SU-DHL-6 (cell line): ENCODE results near the gene CKM.

Source experiments
- H2AFZ ChIP-seq: fragments of 200-600 bp; sonication (generic); 2 replicates; pipeline ENCODE4 v1.6.1; 2014; ENCODE audit warnings: low read depth, mild to moderate bottlenecking, moderate library complexity, mixed read lengths, antibody characterized with exemption, low read length; ENCODE audit not compliant: severe bottlenecking
- H3F3A ChIP-seq: fragments of 200-600 bp; shearing (Covaris generic); 2 replicates; pipeline ENCODE4 v1.6.0; 2016; ENCODE audit warnings: antibody characterized with exemption, mild to moderate bottlenecking; ENCODE audit not compliant: insufficient read depth
- H3K27ac ChIP-seq: fragments of 200-600 bp; sonication (generic); 2 replicates; pipeline ENCODE4 v1.5.1; 2016; ENCODE audit warnings: low read depth, mild to moderate bottlenecking, low read length, moderate library complexity, mixed read lengths
- H3K27me3 ChIP-seq: fragments of 200-600 bp; sonication (generic), shearing (Covaris generic); 2 replicates; pipeline ENCODE4 v1.6.0; 2014; ENCODE audit warnings: mild to moderate bottlenecking, low read length
- H3K36me3 ChIP-seq: fragments of 200-600 bp; sonication (generic); 2 replicates; pipeline ENCODE4 v1.6.1; 2014; ENCODE audit warnings: mild to moderate bottlenecking, low read length, mixed read lengths
- H3K4me2 ChIP-seq: fragments of 300-600, 200-600 bp; shearing (Covaris generic), sonication (generic); 2 replicates; pipeline ENCODE4 v1.6.0; 2014; ENCODE audit warnings: low read length, low read depth, mild to moderate bottlenecking; ENCODE audit not compliant: poor library complexity, severe bottlenecking
- H3K4me3 ChIP-seq: fragments of 200-600 bp; sonication (generic); 2 replicates; pipeline ENCODE4 v1.5.1; 2014; ENCODE audit warnings: antibody characterized with exemption, low read length, mild to moderate bottlenecking, mixed read lengths; ENCODE audit not compliant: insufficient read depth, poor library complexity, severe bottlenecking
- H3K79me2 ChIP-seq: fragments of 200-600 bp; sonication (generic); 2 replicates; pipeline ENCODE4 v1.6.1; 2014; ENCODE audit warnings: mild to moderate bottlenecking, low read length, moderate library complexity; ENCODE audit not compliant: insufficient read depth
- H3K9ac ChIP-seq: fragments of 200-600 bp; sonication (generic); 2 replicates; pipeline ENCODE4 v1.7.0; 2014; ENCODE audit warnings: mild to moderate bottlenecking, low read length
- H3K9me2 ChIP-seq: fragments of 200-600 bp; sonication (generic); replicated peaks from 2 replicates; pipeline ENCODE4 v1.6.1; 2014; ENCODE audit warnings: low read length; ENCODE audit not compliant: insufficient read depth
- H3K9me3 ChIP-seq: fragments of 200-600 bp; sonication (generic); 2 replicates; pipeline ENCODE4 v1.6.1; 2014; ENCODE audit warnings: low read length, mixed read lengths; ENCODE audit not compliant: insufficient read depth
- H4K20me1 ChIP-seq: fragments of 200-600 bp; sonication (generic); 2 replicates; pipeline ENCODE4 v1.6.1; 2014; ENCODE audit warnings: low read depth, mild to moderate bottlenecking, antibody characterized with exemption, low read length, moderate library complexity, mixed read lengths
- CTCF ChIP-seq: fragments of 200-600 bp; sonication (generic); IDR thresholded peaks from one replicate; pipeline ENCODE4 v1.5.1; 2017; ENCODE audit warnings: antibody characterized with exemption, mild to moderate bottlenecking, low read length, moderate library complexity; ENCODE audit not compliant: insufficient read depth, poor library complexity, severe bottlenecking
- EZH2phosphoT487 ChIP-seq: fragments of 200-600 bp; sonication (generic), shearing (Covaris generic); conservative IDR thresholded peaks from 2 replicates; pipeline ENCODE4 v1.6.1; 2018; ENCODE audit warnings: mild to moderate bottlenecking, antibody characterized with exemption, low read length, moderate library complexity, mixed read lengths

CKM gene

GRCh38 chr19:45327404-45328143 lies 4.9 kb upstream of the CKM start:
- no peaks in the 10 kb centered on the region for H3K27me3 ChIP-seq
- H3K79me2 ChIP-seq = no peaks in the 10 kb centered on the region
- H3K27ac ChIP-seq = no peak overlapping the region
- no peak for TF ChIP-seq CTCF
- no peak for TF ChIP-seq EZH2phosphoT487
- H3F3A ChIP-seq = no peaks in the 10 kb centered on the region
- H3K9me3 ChIP-seq = no peaks in the 10 kb centered on the region
- H3K9ac ChIP-seq = no peak overlapping the region
- no peaks in the 10 kb centered on the region for H3K9me2 ChIP-seq
- no peak overlapping the region for H2AFZ ChIP-seq
- H3K4me2 ChIP-seq = no peak overlapping the region
- H4K20me1 ChIP-seq = no peaks in the 10 kb centered on the region
- H3K4me3 ChIP-seq = no peak overlapping the region
- no peaks in the 10 kb centered on the region for H3K36me3 ChIP-seq

GRCh38 chr19:45324349-45324907 lies 1.8 kb upstream of the CKM start:
- Histone ChIP-seq H3K79me2 (no peaks in the 10 kb centered on the region), H3K9ac (no peak overlapping the region)

GRCh38 chr19:45323671-45324081 lies 1.0 kb upstream of the CKM start:
- no peak overlapping the region for H3K27ac ChIP-seq
- no peak overlapping the region for H3K4me3 ChIP-seq
- no peak overlapping the region for H3K4me2 ChIP-seq

More at GRCh38 chr19:45324349-45324907, 1.8 kb upstream of the CKM start:
- Histone ChIP-seq H3F3A (no peaks in the 10 kb centered on the region), H4K20me1 (no peaks in the 10 kb centered on the region), H3K9me2 (no peaks in the 10 kb centered on the region), H3K9me3 (no peaks in the 10 kb centered on the region), H2AFZ (no peak overlapping the region), H3K27me3 (no peaks in the 10 kb centered on the region), H3K4me2 (no peak overlapping the region), H3K36me3 (no peaks in the 10 kb centered on the region), H3K4me3 (no peak overlapping the region), H3K27ac (no peak overlapping the region)
- TF ChIP-seq CTCF (no peak), EZH2phosphoT487 (no peak)

More at GRCh38 chr19:45323671-45324081, 1.0 kb upstream of the CKM start:
- no peak overlapping the region for H2AFZ ChIP-seq
- H3K9me2 ChIP-seq = no peaks in the 10 kb centered on the region
- H3F3A ChIP-seq = no peaks in the 10 kb centered on the region
- no peaks in the 10 kb centered on the region for H4K20me1 ChIP-seq
- H3K27me3 ChIP-seq = no peaks in the 10 kb centered on the region
- H3K79me2 ChIP-seq = no peaks in the 10 kb centered on the region
- no peak overlapping the region for H3K9ac ChIP-seq
- H3K9me3 ChIP-seq = no peaks in the 10 kb centered on the region
- TF ChIP-seq EZH2phosphoT487 (no peak), CTCF (no peak)
- H3K36me3 ChIP-seq = no peaks in the 10 kb centered on the region
